Central memory CD4-positive, alpha-beta T cell (primary cell): ENCODE measurements around the gene MMP7.

ENCODE experiments used
- DNase-seq: peaks from one replicate; pipeline ENCODE4 v3.0.0; 2022
- total RNA-seq, 3 experiments: gene quantifications; one replicate each; lab custom pipeline; 2026; lab: John Stamatoyannopoulos, UW

MMP7 gene, protein sequence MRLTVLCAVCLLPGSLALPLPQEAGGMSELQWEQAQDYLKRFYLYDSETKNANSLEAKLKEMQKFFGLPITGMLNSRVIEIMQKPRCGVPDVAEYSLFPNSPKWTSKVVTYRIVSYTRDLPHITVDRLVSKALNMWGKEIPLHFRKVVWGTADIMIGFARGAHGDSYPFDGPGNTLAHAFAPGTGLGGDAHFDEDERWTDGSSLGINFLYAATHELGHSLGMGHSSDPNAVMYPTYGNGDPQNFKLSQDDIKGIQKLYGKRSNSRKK
- total RNA-seq = 0 reads per million in 3 experiments

DNA sequence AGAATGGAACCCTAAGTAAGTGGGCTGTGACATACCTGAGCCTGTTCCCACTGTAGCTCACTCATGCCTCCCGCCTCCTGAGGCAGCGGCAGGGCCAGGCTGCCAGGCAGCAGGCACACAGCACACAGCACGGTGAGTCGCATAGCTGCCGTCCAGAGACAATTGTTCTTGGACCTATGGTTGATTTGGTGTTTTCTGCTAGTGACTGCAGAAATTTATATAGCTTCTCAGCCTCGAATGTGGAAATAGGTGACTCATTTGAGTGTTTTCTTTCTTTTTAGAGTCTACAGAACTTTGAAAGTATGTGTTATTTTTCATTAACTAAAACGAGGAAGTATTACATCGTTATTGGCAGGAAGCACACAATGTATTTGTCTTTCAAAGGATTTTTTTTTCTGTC lies at the start of gene MMP7:
TSS of gene MMP7 (minus strand) at position 190 of the 400 bp plus-strand sequence. CDS start at position 143, 47 bp downstream.
- no peak for DNase-seq

GRCh38 chr11:102577723-102578122 lies 47.2 kb upstream of the MMP7 start:
- DNase-seq = no peak

GRCh38 chr11:102577182-102577581 lies 46.6 kb upstream of the MMP7 start:
- DNase-seq = peak; percentile 3

DNA sequence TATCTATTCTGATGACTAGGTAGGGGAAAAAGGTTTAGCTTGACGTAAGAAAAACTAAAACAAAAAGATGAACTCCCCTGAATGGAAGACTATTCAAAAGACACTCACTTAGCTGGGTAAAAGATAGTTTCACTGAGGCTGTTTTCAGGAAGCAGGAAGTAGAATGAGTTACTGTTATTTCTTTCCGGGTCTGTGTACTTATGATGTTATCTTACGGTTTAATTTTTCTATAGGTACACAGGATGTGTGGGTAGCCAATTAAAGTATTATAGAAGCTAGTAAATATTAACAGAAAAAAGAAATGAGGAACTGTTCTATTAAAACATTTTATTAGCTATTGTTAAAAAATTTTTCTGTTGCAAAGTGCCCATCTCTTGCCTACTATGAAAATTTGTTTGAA lies 45.8 kb upstream of the MMP7 start:
- peak; percentile 7 for DNase-seq

DNA sequence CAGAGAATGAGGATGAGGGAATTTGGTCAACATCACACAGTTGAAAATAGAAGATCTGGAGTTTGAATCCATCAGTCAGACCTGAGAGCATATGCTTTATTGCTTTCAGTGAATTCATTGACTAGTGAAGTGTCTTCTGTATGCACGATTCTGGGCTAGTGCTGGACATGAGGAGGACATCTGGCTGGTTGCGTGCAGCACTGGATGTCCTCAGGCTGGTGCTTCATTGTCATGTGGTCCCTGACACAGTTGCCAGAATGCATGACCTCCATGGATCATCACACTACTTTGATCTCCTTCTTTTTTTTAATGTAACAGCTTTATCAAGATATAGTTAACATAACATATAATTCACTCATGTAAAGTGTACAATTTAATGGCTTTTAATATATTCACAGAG lies 44.5 kb upstream of the MMP7 start:
- DNase-seq = no peak

DNA sequence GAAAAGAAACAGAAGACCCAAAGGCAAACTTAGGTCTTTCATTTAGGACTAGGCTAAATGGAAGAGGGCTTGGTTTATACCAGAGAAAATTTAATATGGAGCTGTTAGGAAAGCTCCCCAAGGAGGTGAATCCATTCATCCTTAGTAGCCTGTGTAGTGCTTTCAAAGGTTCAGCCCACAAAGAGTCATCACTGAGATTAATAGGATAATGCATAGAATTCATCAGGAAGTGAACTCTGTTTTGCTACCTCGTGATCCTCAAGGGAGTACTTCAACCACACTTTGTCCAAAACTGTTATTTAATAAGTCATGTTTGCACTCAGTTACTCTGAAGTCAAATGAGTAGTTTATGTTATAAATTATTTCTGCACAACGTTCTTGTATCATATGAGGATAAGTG lies 43.3 kb upstream of the MMP7 start:
- no peak for DNase-seq

DNA sequence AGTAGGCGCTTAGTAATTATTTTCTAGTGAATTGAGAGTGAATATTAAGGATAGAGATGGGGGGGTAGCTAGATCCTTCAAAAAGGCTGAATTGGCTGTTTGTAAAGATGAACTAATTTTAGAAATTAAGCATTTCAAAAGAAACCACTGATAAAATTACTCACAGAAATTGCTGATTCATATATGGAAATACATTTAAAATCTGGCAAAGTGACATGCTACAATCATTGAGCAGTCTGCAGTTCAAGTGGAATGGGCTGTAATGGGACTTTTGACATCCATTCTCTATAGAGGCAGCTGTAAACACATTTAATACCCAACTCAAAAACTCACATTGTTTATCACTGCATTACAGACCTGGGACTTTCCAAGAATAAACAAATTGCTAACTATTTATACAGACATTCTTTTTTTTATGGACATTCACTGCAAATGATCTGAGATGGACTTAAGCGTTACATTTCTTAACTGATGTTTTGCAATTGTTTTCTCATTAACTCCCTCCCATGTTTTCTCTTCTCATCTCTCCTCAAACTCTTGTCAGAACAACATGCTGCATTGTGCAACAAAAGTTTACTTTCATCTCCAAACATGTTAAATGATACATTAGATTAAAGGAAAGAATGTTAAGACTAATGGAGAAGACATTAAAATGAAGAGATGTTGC lies 42.1 kb upstream of the MMP7 start:
- no peak for DNase-seq

GRCh38 chr11:102568851-102569250 lies 38.3 kb upstream of the MMP7 start:
- no peak for DNase-seq

DNA sequence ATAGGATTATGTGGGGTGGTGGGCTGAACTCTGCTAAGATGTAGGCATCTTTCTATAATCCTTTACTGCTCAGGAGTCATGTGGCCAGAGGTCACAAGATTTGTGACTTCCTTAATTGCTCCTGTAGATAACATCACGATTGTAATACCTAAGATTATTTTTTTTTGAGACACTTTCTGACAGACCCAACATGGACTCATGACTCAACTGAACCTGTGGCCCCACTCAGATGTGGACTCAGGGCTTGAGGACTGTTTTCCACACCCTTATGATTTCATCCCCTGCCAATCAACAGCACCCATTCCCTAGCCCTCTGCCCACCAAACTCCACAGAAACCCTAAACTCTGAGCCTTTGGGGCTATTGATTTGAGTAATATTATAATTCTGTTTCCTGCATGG lies 35.6 kb upstream of the MMP7 start:
- no peak for DNase-seq

- DNase-seq = no peak
These were observed 33.6 kb upstream of the MMP7 start for GRCh38 chr11:102564110-102564509.

DNA sequence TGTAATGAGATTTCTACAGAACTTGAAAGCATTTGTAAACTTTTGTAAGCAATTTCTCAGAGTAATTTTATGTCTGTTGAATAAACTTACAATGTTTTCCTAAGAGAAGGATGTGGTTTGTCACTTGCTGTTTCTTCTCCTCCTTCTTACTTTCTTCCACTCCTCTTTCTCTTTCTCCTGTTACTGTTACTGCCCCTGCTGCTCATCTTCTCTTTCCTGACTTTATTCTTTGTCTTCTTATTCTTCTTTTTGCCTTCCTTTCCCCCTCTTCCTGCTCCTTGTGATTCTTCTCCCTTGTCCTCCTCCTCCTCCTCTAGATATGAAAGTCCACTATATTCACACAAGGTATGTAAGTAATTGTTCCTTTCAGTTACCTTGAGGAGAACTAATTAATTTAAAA lies 31.1 kb upstream of the MMP7 start:
- no peak for DNase-seq

DNA sequence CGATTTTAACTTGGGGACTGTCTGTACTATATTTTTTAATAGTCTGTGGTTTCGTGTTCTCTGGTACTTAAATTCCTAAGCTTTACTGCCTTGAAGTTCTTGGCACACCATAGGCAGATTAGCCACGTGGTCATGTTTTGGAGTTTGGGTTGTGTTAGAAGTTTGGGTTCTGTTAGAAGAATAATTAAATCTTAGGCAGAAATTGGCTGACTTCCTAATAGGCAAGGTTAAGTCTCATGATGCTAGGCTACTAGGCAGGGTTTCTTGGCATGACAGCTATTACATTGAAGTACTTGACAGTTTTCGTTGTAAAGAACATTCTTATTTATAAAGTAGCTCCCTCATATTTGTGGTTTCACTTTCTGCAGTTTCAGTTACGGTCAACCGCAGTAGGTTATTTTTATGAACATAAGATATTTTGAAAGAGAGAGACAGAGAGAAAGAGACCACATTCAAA lies 30.0 kb upstream of the MMP7 start:
- peak; percentile 24 for DNase-seq

DNA sequence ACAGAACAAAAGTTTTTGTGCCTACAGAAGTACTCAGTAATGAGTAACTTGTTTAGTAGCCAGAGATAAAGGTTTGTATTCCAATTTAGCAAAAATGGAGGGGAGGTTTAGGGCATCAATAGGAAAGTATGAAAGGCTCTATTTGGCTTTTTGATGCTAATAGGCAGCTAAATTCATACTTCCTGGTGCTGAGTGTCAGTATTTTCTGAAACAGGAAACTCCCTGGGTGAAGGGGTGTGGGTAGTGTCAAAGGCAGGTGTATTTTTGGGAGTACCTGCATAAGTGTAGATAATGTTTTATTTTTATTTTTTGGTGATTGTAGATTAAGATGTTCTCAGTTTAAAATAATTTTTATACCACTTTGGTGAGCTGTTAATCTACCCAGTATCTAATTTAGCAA lies 29.3 kb upstream of the MMP7 start:
- peak; percentile 12 for DNase-seq

GRCh38 chr11:102555091-102555490 lies 24.5 kb upstream of the MMP7 start:
- DNase-seq = no peak

- DNase-seq = no peak
These were observed 23.3 kb upstream of the MMP7 start for GRCh38 chr11:102553835-102554282.

DNA sequence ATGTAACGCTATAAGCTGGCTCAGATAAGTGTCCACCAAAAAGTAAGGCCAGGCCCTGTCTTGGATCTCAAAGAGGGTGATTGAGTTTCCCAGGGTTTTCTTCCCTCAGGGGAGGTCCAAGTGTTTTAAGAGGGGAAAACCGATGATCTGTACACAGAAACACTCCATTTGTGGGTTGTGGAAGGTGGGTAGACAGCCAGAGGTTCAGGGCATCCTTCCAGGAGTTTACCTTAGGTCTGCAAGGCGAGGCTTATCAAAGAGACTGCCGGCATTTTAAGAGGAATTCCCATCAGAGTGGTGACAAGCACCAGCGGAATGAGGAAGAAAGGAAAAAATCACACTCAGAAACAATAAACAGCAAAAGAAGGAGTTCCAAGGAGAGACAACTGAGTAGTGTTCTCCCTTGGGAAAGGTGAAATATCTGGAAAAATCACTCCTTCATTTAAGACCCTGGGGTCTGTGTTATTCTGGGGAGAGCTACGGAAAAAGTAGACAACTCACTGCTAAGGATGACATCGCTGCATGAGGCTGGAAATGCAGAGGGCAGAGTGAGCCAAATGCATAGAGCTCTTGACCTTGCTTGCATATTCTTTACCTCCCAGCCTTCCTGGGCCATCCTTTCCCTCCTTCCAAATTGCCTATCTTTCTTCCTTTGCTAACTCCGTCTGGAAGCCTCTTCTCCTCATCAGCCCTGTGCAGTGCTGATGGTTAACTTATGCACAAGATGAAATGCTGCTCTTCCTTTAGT lies 22.1 kb upstream of the MMP7 start:
- no peak for DNase-seq

DNA sequence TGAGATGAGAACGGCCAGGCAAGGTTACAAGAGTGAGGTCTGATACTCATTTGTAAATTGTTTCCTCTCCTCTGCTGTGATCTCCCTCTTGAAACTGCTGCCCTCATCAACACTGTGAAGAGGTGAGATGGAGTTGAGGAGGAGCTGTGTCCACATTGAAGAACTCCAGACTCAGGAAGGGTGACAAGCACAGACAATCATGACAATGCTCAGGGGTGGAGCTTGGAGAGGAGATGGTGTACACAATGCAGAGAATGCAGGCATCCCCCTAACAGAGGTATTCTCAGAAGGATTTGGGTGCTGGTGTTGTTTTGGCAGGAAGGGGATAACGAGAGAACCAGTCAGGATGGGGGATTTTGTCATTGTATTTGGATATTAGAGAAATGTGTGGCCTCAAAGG lies 21.5 kb upstream of the MMP7 start:
- no peak for DNase-seq

GRCh38 chr11:102551169-102551781 lies 20.7 kb upstream of the MMP7 start:
- no peak for DNase-seq

DNA sequence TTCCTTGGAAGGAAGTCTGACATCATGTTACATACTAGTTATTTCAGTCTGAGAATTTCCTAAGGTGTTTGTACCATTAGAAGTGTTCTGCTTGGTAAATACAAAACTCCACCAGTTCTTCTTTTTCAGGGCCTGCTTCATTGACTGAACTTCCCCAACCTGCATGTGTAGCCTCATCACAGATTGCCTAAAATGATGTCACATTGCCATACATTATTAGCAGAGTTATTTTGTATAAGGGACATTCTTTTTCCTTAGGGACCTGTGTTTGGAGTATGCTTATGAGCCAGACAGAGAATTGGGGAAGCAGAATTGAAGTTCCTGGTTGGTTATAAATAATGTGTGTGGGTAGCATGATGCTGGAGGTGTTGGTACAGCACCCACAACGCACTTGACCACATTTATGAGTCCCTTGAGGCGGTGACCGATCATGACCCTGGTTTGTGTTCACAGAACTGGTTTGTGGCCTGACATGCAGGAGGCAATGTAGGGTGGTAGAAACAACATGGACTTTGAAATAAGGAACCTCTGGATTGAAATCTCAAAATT lies 16.4 kb upstream of the MMP7 start:
- no peak for DNase-seq

GRCh38 chr11:102546427-102546826 lies 15.9 kb upstream of the MMP7 start:
- no peak for DNase-seq

GRCh38 chr11:102545701-102546100 lies 15.2 kb upstream of the MMP7 start:
- no peak for DNase-seq

- no peak for DNase-seq
These were observed 14.0 kb upstream of the MMP7 start for GRCh38 chr11:102544594-102544993.

- DNase-seq = no peak
These were observed 9.0 kb upstream of the MMP7 start for GRCh38 chr11:102539567-102539966.
